Thyroid gland (tissue), 4 donors: ENCODE data around the gene CCDC90B.

Experiments
- POLR2A ChIP-seq, 2 donors: fragments of 450-650 bp; IDR thresholded peaks; one replicate each; pipeline ENCODE4 v1.6.1; 2017; ENCODE audit warnings: antibody characterized with exemption in 2 of 2, mild to moderate bottlenecking in 2 of 2, moderate library complexity in 1 of 2
- TF ChIP-seq, protein P1 (sequence below), 6 experiments: fragments of 200-600 bp in 3 of 6; fragments of 450-650 bp in 3 of 6; sonication (generic) in 3 of 6; IDR thresholded peaks; one replicate each; pipeline ENCODE4 v1.5.1; 2016 to 2019; ENCODE audit warnings: antibody characterized with exemption in 6 of 6, mild to moderate bottlenecking in 2 of 6, inconsistent platforms in 1 of 6, moderate library complexity in 1 of 6

DNA sequence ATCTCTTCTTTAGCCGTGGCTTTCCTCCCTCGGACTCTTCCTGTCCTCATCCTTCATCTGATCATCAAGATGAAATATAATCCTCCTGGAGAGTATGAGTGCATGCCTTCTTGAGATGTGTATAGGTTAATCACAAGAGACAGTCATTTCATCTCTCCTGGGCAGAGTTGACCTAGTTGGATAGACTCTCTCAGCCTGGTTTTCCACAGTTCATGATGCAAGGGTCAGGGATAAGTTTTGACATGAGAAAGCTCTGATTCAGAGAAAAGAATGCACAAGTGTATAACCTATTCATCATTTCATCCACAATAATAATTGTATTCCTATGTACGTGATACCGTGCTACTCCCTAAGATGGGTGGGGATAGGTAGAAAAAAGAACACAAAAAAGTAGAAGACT is 33.2 kb upstream of the CCDC90B start:
- TF ChIP-seq, protein P1, sequence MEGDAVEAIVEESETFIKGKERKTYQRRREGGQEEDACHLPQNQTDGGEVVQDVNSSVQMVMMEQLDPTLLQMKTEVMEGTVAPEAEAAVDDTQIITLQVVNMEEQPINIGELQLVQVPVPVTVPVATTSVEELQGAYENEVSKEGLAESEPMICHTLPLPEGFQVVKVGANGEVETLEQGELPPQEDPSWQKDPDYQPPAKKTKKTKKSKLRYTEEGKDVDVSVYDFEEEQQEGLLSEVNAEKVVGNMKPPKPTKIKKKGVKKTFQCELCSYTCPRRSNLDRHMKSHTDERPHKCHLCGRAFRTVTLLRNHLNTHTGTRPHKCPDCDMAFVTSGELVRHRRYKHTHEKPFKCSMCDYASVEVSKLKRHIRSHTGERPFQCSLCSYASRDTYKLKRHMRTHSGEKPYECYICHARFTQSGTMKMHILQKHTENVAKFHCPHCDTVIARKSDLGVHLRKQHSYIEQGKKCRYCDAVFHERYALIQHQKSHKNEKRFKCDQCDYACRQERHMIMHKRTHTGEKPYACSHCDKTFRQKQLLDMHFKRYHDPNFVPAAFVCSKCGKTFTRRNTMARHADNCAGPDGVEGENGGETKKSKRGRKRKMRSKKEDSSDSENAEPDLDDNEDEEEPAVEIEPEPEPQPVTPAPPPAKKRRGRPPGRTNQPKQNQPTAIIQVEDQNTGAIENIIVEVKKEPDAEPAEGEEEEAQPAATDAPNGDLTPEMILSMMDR (IDR thresholded peaks at IDR 0.05): no peak
- no peak for TF ChIP-seq POLR2A (IDR thresholded peaks at IDR 0.05)
